Measurements from ENCODE around the gene UNKL.

DNA sequence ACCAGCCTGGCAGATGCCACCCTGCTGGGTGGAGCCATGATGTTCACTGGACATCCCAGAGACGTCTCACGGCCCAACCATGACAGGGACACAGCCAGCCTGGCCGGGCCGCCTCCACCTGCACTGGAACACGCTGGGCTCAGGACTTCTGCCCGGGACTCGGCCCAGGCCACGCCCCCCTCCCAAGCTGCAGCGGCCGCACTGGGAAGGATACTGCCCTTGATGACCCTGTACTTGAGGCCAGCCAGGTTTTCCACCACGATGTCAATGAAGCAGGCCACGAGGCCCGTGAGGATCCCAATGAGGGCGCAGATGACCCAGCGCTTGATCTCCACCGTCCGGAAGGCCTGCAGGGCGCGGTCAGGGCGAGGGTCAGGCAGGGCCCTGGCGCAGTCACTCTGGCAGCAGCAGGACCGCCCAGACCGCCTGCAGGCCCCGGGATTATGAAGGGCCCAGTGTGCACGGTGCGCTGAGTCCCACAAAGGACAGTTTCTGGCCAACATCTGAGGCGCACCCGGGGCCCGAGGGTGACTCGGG is 46.2 kb upstream of the UNKL start:
- TF ChIP-seq CTCF (IDR thresholded peaks at IDR 0.05; ENCODE audit: low read depth, low read length), result no peak
- no peak for TF ChIP-seq POLR2A (IDR thresholded peaks at IDR 0.05; ENCODE audit: extremely low read depth, insufficient read length)
- no peak for TF ChIP-seq MAX (IDR thresholded peaks at IDR 0.05; ENCODE audit: low read depth, low read length)

All from NB4 (cell line).